HG03558 (cell line): ENCODE measurements around the gene SSR1.
"Not testable (repeated sequence)": the region's sequence is repeated elsewhere in the genome, so short reads cannot be mapped to it uniquely, and the experiment has no call there.

ENCODE experiments used
- ATAC-seq: cut with Tn5 transposase; IDR thresholded peaks from one replicate; pipeline ENCODE4 v1.9.1; 2021; ENCODE audit warnings: moderate number of reproducible peaks; ENCODE audit not compliant: unreplicated experiment; ENCODE audit errors: extremely low read depth

The SSR1 gene

DNA sequence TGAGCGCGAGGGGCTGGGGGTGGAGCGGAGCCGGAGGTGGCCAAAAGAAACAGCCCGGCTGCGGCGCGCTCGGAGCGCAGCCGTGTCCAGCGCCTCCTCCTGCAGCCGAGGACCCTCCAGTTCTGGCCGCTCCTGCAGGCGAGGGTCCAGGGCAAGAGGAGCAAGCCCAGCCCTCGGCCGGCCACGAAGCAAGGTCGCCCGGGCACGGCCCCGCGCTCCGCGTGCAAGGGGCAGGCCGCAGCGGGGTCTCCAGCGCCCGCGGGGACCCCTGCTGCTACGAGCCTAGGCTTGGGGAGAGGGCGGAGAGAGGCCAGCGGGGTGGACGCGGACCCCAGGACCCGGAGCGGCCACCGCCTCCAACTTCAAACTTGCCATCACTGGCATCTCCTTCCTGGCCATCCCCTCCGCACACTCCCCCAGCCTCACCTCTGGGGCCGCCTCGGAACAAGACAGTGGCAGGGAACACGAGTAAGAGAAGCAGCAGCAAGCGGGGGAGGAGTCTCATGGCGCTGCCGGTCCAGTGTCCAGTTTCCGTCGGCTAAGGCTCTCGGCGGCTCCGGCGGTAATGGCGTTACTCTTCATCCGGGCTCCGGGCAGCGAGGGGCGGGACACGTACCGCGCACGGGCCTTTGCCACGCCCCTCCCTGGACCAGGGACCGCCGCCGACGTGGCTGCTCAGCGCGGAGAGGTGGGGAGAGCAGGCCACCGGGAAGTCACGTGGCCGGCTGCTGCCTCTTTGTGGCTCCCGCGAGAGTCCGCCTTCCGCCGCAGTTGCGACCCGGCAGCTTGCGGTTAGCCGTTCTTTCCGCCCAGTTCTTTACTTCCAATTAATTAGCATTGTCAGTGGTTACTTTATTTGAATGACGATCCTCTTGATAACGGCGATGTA, at the start of gene SSR1:
TSS of gene SSR1 (minus strand) at position 584 of the 889 bp plus-strand sequence. CDS start at position 505, 79 bp downstream.
- ATAC-seq, result peak; percentile 93

DNA sequence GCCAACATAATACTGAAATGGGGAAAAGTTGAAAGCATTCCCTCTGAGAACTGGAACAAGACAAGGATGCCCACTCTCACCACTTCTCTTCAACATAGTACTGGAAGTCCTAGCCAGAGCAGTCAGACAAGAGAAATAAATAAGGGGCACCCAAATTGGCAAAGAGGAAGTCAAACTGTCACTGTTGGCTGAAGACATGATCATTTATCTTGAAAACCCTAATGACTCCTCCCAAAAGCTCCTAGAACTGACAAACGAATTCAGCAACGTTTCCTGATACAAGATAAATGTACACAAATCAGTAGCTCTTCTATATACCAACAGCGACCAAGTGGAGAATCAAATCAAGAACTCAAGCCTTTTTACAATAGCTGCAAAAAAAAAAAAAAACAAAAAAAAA, 38.9 kb upstream of the SSR1 start:
- ATAC-seq, result not testable (repeated sequence)

DNA sequence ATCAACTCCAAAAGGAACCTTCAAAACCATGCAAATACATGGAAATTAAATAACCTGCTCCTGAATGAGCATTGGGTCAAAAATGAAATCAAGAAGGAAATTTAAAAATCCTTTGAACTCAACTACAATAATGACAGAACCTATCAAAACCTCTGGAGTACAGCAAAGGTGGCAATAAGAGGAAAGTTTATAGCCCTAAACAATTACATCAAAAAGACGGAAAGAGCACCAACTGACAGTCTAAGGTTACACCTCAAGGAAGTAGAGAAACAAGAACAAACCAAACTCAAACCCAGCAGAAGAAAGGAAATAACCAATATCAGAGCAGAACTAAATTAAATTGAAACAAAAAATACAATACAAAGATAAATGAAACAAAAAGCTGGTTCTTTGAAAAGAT, 37.6 kb upstream of the SSR1 start:
- ATAC-seq, result not testable (repeated sequence)

- not testable (repeated sequence) for ATAC-seq
Observed at GRCh38 chr6:7347551-7347997, 34.6 kb upstream of the SSR1 start.

GRCh38 chr6:7344773-7345450, 31.9 kb upstream of the SSR1 start:
- ATAC-seq, result not testable (repeated sequence)

DNA sequence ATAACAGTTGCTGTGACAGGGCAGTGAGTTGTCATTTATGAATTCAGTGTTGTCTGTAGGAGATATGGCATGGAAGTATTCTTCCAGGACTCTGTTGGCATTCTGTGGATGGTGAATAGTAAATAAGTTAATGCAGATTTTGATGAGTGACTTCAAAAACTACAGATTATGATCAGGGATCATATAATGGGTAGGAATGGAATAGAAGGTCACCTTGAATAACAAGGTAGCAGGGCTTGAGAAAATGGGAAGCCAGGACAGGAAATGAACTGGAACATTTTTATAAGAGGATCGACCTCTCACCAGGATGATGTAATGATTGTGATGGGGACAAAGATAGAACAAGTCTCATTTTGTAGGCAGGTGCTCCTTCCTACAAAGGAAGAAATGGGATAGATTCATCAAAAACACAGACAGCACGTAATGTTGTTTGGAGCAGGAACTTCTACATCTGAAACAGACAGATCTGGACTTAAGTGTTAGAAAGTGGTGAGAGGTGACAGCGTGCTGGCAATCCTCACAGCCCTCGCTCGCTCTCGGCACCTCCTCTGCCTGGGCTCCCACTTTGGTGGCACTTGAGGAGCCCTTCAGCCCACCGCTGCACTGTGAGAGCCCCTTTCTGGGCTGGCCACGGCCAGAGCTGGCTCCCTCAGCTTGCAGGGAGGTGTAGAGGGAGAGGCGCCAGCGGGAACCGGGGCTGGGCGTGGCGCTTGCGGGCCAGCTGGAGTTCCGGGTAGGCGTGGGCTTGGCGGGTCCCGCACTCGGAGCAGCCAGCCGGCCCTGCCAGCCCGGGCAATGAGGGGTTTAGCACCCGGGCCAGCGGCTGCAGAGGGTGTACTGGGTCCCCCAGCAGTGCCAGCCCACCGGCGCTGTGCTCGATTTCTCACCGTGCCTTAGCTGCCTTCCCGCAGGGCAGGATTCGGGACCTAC, 30.8 kb upstream of the SSR1 start:
- no peak for ATAC-seq

DNA sequence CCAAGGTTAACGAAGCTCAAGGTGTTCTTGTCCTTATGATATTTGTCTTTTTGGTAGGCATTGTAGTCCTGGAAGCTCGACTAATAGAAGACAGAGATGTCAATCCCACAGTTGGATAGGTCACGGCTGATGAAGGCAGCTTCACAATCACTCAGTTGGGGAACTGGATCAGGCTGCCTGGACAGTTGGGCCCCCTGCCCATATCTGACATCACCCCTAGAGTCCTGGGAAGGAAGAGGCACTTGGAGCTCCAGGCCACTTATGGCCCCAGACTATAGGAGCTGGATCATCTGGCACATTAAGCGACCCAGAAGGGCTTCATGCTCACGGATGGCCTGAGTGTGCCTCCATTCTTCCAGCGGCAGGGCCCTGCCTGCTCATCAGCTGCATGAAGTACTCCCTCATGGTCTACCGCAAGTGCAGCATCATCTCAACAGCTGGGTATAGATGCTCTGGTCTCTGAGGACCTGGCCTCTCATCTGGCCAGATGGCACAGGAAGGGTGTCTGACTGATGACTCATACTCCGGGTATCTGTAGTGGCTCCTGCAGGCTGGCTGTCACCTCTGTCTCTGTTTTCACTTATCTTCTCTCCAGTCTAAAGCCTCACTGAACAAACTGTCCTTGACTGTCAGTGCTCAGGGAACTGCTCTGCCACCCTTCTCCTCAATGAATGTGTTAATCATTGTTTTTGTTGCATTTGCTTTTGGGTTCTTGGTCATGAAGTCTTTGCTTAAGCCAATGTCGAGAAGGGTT, 29.2 kb upstream of the SSR1 start:
- peak; percentile 70 for ATAC-seq

- no peak for ATAC-seq
Observed at GRCh38 chr6:7341271-7341670, 28.3 kb upstream of the SSR1 start.

DNA sequence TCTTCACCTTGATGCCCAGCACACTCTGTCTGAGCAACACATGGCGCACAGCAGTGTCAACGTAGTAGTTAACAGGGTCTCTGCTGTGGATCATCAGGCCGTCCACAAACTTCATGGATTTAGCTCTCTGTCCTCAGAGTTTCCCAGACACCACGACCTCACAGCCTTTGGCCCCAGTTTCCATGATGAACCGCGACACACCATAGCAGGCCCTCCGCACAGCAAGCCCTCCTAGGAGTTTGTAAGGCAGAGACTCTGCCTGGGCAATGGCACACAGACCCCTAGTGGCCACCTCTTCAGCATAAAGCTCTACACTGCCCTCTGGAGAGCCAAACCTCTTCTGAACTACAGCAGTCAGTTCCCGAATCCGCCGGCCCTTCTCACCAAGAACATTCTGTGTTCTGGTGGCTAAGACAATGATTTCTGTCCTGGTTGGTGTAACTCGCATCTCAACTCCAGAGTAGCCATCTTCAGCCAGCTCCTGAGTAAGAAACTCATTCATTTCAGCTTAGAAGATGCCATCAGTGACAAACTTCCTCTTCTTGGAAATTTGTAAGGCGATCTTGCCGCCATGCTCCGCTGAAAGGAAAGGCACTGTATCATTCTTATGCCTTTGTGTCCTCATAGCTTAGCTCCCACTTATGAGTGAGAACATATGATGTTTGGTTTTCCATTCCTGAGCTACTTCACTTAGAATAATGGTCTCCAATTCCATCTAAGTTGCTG, 26.2 kb upstream of the SSR1 start:
- ATAC-seq, result not testable (repeated sequence)

GRCh38 chr6:7338031-7338430, 25.0 kb upstream of the SSR1 start:
- ATAC-seq, result no peak

- no peak for ATAC-seq
Observed at GRCh38 chr6:7335519-7335918, 22.5 kb upstream of the SSR1 start.

- ATAC-seq, result no peak
Observed at GRCh38 chr6:7334685-7335084, 21.7 kb upstream of the SSR1 start.

DNA sequence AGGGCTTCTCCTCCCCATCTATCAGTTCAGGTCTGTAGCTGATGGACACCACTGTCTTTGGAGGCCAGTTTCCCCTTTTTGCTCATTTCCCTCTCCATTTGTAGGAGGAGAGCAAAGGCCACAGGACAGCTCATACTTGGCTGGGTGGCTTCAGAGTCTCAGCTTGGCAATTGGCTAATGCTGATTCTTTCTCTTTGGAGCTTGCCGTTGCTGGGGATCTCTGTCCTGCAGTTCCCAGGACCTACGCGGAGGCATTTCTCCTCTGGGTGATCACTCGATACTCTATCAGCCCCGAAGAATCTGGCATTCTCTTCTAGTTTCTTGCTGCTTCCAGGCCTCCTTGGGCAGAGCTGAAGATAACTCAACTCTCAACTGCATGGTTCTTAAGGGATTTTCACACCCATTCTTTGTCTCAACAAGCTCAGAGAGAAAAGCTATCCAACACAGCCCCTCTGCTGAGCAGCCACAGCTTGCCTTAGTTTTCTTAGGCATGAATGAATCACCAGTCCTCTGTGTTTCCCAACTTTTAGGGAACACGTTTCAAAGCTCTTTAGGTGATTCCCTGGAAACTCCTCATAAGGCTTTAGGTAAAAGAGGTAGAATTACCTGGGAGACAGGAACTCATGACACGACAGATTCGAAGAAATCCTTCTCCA, 19.2 kb upstream of the SSR1 start:
- ATAC-seq, result no peak

DNA sequence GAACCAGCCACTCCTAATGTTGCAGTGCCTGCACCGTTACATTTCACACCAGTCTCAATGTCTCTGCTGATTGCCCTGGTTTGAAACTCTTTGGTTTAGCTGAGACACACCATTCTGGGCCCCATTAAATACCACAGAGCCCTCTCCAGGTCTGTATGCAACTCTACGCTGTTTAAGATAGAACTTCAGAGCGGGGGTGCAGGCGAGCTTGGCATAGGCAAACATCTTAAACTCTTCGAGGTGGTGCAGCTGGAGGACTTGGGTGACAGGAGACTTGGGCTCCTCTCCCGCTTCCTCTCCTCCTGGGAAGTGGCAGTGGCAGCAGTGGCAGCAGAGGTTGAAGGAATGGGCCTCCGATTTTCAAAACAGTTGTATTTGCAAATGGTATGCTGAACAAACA, 18.5 kb upstream of the SSR1 start:
- no peak for ATAC-seq

DNA sequence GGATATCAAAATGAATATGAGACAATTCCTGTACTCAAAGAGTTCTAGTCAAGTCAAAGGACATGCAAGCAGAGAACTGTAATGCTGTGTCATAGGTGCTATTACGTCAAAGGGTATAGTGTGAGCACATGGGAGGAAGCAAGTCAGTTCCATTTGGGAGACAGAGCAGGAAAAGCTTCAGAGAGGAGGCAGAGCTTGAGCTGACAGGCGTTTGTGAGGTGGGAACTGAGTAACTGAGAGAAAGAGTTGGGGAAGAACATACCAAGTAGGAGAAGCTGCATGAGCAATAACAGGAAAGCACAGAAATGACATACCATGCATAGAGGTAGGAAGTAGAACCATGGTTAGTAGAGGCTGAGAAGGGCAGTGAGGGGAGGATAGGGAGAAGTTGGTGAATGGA, 15.2 kb upstream of the SSR1 start:
- no peak for ATAC-seq

DNA sequence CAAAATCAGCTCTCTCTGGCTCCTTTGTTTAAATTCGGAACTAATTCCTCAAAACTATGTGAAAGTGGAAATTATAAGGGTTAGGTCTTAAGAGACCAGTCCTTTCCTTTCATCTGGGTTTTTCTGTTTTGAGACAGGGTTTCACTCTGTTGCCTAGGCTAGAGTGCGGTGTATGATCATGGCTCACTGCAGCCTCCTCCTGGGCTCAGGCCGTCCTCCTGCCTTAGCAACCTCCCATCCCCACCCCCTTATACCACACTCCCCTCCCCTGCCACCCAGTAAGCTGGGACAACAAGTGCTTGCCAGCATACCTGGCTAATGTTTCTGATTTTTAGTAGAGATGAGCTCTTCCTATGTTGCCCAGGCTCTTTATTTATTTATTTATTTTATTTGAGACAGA, 12.8 kb upstream of the SSR1 start:
- ATAC-seq, result no peak

DNA sequence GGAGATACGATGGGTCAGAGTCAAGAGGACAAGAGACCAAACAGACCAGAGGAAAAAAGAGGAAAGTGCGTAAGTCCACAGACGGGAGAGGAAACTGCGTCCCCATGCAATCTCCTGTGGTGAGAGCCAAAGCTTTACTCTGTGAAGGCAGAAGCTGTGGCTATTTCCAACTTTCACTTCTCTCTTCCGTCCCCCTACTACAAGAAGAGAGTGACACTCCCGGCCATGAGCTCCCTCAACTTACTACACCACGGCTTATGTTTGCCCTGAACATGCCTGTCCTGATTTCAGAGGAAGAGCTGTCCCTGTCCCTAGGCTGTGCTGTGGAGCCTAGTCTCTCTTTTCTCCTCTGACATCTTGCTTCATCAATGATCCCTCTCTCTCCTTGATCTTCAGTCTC, 11.5 kb upstream of the SSR1 start:
- no peak for ATAC-seq

DNA sequence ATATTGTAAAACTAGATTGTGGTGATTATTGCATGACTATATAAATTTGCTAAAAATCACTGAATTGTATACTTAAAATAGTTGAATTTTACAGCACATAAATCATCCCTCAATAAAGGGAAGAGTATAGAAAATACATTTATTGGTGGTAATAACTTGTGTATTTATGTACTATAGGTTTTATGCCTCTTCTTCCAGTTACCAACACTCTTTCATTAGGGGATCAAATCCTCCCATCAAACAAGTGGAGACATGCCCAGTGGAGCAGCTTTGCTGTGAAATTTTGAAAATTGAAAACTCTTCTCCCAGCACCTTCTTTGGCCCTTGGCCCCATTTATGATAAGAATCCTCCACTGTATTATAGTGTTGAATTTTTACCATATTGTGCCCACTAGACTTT, 10.1 kb upstream of the SSR1 start:
- ATAC-seq, result no peak

- not testable (repeated sequence) for ATAC-seq
Observed at GRCh38 chr6:7321866-7322265, 8.9 kb upstream of the SSR1 start.
